HG03175 (cell line): ENCODE results near the gene CLHC1.
"Not testable (repeated sequence)": the region's sequence is repeated elsewhere in the genome, so short reads cannot be mapped to it uniquely, and the experiment has no call there.

ENCODE experiments used
- ATAC-seq: cut with Tn5 transposase; IDR thresholded peaks from one replicate; pipeline ENCODE4 v1.9.1; 2021; ENCODE audit warnings: mild to moderate bottlenecking, moderate library complexity; ENCODE audit not compliant: unreplicated experiment

CLHC1 gene

GRCh38 chr2:55232084-55232862 is at the start of gene CLHC1, which contains the start of gene RPS27A:
Gene CLHC1, minus strand, starts transcription at chr2:55232293. Its CDS starts 9,882 bp downstream, at chr2:55222411.
Gene RPS27A, plus strand, starts transcription at chr2:55232688. Its CDS starts 137 bp downstream, at chr2:55232825.
- peak; percentile 81 for ATAC-seq

GRCh38 chr2:55280851-55281546 is 48.9 kb upstream of the CLHC1 start:
- not testable (repeated sequence) for ATAC-seq

- ATAC-seq, result not testable (repeated sequence)
Measured at GRCh38 chr2:55279859-55280424, 47.8 kb upstream of the CLHC1 start.

GRCh38 chr2:55279214-55279835 is 47.2 kb upstream of the CLHC1 start:
- not testable (repeated sequence) for ATAC-seq

GRCh38 chr2:55277310-55277709 is 45.2 kb upstream of the CLHC1 start:
- no peak for ATAC-seq

GRCh38 chr2:55274346-55274745 is 42.3 kb upstream of the CLHC1 start:
- not testable (repeated sequence) for ATAC-seq

GRCh38 chr2:55269645-55269990 is 37.5 kb upstream of the CLHC1 start:
- no peak for ATAC-seq

GRCh38 chr2:55268907-55269644 is 37.0 kb upstream of the CLHC1 start, which contains the start of gene MTIF2:
Gene MTIF2, minus strand, starts transcription at chr2:55269231. Its CDS starts 5,373 bp downstream, at chr2:55263858.
- ATAC-seq, result peak; percentile 99

- no peak for ATAC-seq
Measured at GRCh38 chr2:55268288-55268906, 36.3 kb upstream of the CLHC1 start.

GRCh38 chr2:55259586-55259985 is 27.5 kb upstream of the CLHC1 start:
- not testable (repeated sequence) for ATAC-seq

GRCh38 chr2:55252832-55253231 is 20.7 kb upstream of the CLHC1 start:
- no peak for ATAC-seq

GRCh38 chr2:55247025-55247424 is 14.9 kb upstream of the CLHC1 start:
- no peak for ATAC-seq

GRCh38 chr2:55245411-55245810 is 13.3 kb upstream of the CLHC1 start:
- no peak for ATAC-seq

- no peak for ATAC-seq
Measured at GRCh38 chr2:55242617-55243016, 10.5 kb upstream of the CLHC1 start.

- not testable (repeated sequence) for ATAC-seq
Measured at GRCh38 chr2:55241582-55241981, 9.5 kb upstream of the CLHC1 start.

GRCh38 chr2:55239656-55240222 is 7.6 kb upstream of the CLHC1 start:
- ATAC-seq, result no peak

- no peak for ATAC-seq
Measured at GRCh38 chr2:55236992-55237543, 5.0 kb upstream of the CLHC1 start.

GRCh38 chr2:55235724-55236538 is 3.8 kb upstream of the CLHC1 start:
- ATAC-seq, result no peak

GRCh38 chr2:55233658-55233940 is 1.5 kb upstream of the CLHC1 start:
- no peak for ATAC-seq
